ENCODE measurements around the gene GABRA4.

GRCh38 chr4:46968847-46969246 lies 24.5 kb downstream of the GABRA4 start:
- TF ChIP-seq, protein P1, sequence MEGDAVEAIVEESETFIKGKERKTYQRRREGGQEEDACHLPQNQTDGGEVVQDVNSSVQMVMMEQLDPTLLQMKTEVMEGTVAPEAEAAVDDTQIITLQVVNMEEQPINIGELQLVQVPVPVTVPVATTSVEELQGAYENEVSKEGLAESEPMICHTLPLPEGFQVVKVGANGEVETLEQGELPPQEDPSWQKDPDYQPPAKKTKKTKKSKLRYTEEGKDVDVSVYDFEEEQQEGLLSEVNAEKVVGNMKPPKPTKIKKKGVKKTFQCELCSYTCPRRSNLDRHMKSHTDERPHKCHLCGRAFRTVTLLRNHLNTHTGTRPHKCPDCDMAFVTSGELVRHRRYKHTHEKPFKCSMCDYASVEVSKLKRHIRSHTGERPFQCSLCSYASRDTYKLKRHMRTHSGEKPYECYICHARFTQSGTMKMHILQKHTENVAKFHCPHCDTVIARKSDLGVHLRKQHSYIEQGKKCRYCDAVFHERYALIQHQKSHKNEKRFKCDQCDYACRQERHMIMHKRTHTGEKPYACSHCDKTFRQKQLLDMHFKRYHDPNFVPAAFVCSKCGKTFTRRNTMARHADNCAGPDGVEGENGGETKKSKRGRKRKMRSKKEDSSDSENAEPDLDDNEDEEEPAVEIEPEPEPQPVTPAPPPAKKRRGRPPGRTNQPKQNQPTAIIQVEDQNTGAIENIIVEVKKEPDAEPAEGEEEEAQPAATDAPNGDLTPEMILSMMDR (IDR thresholded peaks at IDR 0.05; ENCODE audit: low read depth, low read length): no peak
- TF ChIP-seq, protein P2, sequence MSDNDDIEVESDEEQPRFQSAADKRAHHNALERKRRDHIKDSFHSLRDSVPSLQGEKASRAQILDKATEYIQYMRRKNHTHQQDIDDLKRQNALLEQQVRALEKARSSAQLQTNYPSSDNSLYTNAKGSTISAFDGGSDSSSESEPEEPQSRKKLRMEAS (IDR thresholded peaks at IDR 0.05; ENCODE audit: low read depth, low read length): no peak

All from NB4 (cell line).